ENCODE results near the gene VWA8.
"Not testable (repeated sequence)": the region's sequence is repeated elsewhere in the genome, so short reads cannot be mapped to it uniquely, and the experiment has no call there.

The VWA8 gene

DNA sequence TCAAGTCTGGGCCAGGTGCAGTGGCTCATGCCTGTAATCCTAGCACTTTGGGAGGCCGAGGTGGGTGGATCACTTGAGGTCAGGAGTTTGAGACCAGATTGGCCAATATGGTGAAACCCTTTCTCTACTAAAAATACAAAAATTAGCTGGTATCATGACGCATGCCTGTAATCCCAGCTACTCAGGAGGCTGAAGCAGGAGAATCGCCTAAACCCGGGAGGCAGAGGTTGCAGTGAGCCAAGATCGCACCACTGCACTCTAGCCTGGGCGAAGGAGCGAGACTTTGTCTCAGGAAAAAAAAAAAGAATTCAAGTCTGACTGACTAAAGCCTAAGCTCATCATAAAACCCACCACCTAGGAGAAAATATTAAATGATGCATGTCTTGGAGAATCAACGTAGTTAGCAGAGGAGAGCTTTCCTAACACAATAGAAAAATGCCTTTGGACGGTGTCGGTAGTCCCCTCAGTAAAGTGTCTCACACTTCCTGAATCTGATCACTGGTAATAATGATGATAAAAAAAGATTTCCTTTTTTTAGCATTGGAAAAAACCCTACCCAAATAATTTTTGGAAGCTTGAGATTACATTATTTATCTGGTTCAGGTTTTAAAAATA is 313.1 kb downstream of the VWA8 start:
- not testable (repeated sequence) for DNase-seq (ENCODE audit: low read depth, low spot score)

DNA sequence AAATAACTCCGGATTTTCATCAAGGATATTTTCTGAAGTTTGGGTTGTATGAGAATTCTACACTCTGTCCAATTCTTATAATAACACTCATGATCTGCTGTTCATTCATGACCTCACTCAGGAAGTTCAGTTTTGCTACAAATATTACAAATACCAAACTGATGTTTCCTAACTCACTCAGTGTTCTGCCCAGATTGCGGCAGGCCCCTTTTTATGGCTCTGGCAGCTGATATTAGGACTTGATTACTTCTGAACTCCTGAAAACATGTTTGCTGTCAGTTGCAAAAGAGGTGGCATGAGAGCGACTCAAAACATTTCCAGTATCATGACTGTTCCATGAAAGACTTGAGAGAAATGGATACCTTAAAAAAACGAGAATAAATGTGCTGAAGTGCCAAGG is 315.6 kb downstream of the VWA8 start:
- DNase-seq (ENCODE audit: low read depth, low spot score), result no peak

GRCh38 chr13:41644742-41645141 is 316.2 kb downstream of the VWA8 start:
- DNase-seq (ENCODE audit: low read depth, low spot score), result no peak

DNA sequence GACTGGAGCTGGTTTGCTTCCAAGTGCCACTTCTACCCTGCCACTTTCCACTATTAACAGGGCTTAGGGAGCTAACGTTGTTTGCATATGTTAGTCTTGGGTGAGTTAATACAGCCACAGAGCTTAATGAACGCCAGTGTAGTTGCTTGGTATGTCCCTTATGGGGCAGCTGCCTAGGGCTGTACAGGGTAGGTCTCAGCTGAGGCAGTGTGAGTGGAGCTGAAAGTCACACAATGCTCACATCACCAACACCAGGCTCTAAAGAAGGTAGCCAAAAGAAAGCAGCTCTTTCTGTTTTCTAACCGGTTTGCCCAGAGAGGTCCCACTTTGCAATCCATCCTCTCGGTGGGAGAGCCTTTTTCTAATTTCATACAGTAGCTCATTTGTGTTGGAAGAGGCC is 317.4 kb downstream of the VWA8 start:
- DNase-seq (ENCODE audit: low read depth, low spot score), result no peak

DNA sequence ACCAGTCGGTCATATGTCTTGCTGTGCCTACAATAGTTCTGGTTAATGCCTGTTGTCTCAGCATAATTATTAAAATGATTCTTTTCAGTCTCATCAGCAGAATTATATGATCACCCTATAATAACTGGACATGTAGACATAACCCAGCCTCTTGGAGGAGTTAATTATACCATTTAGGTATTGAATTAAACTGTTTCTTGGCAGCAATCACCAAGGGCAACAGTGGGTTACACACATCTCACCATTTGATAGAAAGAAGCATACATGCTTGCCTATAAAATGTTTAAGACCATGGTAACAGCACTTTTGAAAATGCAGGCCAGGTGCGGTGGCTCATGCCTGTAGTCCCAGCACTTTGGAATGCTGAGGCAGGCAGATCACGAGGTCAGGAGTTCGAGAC is 318.9 kb downstream of the VWA8 start:
- no peak for DNase-seq (ENCODE audit: low read depth, low spot score)

DNA sequence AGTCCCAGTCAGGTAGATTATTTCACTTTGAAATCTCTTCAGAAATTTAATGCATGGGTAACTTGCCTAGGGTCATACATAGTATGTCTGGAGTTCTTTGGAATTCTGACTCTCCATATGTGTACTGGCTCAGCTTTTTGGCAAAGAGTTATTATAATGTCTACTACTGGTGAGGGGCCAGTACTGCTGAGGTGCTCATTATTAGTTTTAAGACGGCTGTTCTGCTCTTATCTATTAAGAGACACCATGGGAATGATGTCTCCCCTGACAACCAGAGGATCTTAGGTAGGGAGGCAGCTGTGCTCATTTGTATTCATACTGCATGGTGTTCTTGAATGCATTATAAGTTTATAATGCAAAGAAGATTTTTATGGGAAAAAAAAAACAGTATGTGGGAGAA is 319.5 kb downstream of the VWA8 start:
- no peak for DNase-seq (ENCODE audit: low read depth, low spot score)

DNA sequence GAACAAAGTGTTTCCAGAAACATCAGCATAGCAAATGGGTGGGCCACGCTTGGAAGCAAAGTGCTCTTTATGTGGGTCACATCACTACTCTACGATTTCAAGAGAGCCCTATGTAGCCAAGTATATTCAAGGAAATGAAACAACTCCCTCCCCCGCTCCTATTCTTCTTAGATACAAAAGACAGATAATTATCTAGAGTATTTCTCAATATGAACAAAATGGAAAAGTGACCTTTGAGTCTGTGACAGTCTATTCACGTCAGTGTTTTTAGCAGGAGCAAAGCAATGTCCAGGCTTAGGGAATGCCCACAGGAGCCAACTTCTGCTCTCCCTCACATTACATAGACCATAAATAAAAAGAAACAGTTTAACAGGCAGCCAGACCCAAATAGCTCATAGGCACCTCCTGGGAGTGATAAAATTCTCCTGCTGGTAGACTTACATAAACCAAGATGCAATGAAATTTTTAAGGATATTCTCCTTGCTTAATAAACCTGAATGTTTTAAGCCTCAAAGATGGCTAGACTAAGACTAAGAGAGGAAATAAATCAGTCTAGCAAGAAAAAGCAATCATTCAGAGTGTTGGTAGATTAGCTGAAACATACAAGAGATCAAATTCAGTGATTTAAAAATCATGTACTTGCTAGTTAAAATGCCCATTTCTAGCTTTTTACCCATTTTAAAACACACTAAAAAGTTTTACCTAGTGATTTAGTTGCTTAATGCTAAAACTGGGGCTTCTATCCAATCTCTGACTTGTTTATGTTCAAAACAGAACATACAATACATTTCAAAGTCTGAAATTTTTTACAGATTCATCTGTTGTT is 320.7 kb downstream of the VWA8 start:
- DNase-seq (ENCODE audit: low read depth, low spot score), result no peak

DNA sequence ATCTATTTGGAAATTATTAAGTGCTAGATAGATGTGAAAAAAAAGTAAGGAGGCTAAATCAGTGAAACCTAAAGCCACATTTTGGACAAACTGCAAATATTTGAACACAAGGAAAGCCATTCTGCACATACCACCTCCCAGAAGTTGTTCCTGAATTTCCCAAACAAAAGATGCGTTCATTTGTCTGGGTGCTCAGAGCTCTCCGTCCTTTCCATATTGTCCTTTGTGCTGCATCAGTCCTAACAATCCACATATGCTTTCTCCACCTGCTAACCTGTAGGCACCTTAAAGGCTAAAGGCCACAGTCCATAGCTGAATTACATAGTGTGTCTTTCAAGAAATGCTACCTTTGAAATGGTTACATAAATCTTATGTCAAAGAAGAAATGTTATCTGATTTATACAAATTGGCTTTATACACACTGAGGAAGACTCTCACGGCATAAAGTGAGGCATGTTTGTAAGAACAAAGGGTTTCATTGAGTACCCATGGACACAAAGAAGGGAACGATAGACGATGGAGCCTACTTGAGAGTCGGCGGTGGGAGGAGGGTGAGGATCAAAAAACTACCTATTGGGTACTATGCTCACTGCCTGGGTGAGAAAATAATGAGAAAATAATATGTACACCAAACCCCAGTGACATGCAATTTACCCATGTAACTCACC is 321.5 kb downstream of the VWA8 start:
- no peak for DNase-seq (ENCODE audit: low read depth, low spot score)

GRCh38 chr13:41637586-41637985 is 323.3 kb downstream of the VWA8 start:
- DNase-seq (ENCODE audit: low read depth, low spot score), result no peak

DNA sequence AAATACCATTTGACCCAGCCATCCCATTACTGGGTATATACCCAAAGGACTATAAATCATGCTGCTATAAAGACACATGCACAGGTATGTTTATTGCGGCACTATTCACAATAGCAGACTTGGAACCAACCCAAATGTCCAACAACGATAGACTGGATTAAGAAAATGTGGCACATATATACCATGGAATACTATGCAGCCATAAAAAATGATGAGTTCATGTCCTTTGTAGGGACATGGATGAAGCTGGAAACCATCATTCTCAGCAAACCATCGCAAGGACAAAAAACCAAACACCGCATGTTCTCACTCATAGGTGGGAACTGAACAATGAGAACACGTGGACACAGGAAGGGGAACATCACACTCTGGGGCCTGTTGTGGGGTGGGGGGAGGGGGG is 323.9 kb downstream of the VWA8 start:
- not testable (repeated sequence) for DNase-seq (ENCODE audit: low read depth, low spot score)

DNA sequence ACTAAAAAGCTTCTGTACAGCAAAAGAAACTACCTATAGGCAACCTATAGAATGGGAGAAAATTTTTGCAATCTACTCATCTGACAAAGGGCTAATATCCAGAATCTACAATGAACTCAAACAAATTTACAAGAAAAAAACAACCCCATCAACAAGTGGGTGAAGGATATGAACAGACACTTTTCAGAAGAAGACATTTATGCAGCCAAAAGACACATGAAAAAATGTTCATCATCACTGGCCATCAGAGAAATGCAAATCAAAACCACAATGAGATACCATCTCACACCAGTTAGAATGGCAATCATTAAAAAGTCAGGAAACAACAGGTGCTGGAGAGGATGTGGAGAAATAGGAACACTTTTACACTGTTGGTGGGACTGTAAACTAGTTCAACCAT is 324.3 kb downstream of the VWA8 start:
- not testable (repeated sequence) for DNase-seq (ENCODE audit: low read depth, low spot score)

DNA sequence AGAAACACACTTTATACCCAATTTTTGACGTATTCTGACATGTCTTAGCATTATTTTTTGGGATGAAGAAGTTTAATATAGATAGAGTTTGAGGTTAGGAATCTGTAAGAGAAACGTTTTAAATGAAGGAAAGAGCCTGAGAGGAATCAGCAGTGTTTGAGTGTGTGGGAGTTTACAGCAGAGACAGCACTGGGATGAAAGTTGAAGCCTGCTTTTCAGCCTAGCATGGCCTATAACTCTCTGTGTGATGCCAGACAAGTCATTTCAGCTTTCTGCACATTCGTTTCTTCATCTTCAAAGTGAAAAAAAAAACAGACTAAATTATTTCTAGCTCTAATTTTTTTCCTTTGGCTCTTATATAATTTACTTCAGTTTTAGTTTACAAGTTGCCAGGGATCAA is 326.5 kb downstream of the VWA8 start:
- no peak for DNase-seq (ENCODE audit: low read depth, low spot score)

DNA sequence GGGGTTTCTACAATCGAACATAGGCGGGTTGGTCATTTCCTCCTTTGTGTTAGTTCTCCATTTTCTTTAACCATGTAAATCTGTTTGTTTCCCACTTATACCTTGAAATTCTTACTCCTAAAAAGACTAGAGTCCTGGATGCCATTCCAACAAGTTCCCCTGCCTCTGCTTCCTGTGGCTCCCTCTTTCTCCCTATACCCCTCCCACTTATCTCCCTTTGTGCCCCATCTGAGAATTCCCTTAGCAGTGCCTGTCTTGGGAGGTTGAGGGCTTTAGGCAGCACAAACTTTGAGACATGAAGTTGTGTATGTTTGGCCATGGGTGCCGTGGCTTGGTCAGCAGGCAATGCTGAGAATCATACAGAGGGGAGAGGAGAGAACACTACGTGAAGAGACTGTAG is 327.1 kb downstream of the VWA8 start:
- DNase-seq (ENCODE audit: low read depth, low spot score), result no peak

DNA sequence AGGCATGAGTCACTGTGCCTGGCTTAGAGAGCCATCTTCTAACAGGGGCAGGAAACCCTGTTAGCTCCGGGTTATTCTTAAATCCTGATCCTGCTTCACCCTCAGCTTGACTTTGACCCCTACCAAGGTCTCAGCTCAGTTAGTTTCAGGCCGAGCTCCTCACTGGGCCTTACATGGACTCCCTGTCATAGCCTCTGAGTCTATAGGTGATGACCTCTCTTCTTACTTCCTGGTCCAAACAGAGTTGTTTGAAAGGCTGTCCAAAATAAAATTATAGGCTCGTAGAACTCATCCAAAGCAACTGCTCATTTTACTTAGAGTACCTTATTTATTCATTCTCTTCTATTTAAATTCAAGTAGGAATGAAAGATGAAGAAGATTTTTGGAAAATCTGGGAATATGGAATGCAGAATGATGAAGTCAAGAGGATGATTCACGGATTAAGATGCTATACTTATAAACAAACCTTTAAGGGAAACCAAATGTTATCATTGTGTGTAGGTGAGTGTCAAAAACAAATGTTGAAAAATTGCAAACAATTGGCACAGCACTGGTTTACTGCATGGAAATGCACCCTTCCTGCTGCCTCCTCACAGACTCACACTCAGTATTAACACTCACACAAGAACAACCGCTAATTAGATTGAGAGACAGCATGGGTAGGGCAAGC is 329.5 kb downstream of the VWA8 start:
- DNase-seq (ENCODE audit: low read depth, low spot score), result no peak

DNA sequence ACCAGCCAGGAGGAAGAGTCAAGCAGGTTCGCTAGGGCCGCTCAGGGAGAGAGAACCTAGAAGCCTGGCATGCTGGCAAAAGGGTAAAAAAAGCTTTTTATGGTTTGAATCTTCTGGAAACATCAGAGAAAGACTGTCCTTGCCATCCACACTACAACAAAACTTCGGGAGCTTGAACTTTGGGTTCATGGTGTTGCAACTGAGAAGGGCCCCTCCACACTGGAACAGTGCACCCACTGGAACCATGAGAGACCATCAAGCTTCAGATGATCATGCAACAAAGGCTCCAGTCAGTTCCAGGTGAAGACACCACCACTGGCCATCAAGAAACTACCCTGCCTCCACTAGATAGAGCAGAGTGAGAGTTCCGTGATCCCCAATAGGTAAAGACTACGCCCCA is 333.5 kb downstream of the VWA8 start:
- no peak for DNase-seq (ENCODE audit: low read depth, low spot score)

- no peak for DNase-seq (ENCODE audit: low read depth, low spot score)
Observed at GRCh38 chr13:41624041-41624440, 336.9 kb downstream of the VWA8 start.

GRCh38 chr13:41622432-41623429 is 338.2 kb downstream of the VWA8 start:
- no peak for DNase-seq (ENCODE audit: low read depth, low spot score)

- no peak for DNase-seq (ENCODE audit: low read depth, low spot score)
Observed at GRCh38 chr13:41621716-41622431, 339.0 kb downstream of the VWA8 start.

DNA sequence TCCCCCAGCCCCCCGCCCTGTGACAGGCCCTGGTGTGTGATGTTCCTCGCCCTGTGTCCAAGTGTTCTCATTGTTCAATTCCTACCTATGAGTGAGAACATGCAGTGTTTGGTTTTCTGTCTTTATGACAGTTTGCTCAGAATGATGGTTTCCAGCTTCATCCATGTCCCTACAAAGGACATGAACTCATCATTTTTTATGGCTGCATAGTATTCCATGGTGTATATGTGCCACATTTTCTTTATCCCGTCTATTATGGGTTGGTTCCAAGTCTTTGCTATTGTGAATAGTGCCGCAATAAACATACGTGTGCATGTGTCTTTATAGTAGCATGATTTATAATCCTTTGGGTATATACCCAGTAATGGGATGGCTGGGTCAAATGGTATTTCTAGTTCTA is 343.3 kb downstream of the VWA8 start:
- DNase-seq (ENCODE audit: low read depth, low spot score), result not testable (repeated sequence)

DNA sequence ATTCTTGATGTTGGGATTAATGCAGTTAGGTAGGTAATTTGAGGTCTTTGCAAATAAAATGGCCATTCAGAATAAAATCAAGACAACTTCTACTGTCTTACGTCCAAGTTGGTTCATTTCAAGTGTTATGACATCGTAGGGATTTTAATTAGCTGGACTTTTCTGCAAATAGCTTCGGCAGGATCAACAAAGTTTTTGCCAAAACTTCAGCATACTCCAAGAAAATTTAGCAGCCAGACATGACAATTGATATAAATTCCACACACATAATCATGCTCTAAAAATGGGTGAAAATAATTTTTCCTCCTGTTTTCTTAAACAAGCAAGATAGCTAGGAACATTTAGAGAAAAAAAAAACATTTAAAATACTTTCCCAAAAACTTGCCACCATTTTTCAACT is 344.8 kb downstream of the VWA8 start:
- no peak for DNase-seq (ENCODE audit: low read depth, low spot score)

DNA sequence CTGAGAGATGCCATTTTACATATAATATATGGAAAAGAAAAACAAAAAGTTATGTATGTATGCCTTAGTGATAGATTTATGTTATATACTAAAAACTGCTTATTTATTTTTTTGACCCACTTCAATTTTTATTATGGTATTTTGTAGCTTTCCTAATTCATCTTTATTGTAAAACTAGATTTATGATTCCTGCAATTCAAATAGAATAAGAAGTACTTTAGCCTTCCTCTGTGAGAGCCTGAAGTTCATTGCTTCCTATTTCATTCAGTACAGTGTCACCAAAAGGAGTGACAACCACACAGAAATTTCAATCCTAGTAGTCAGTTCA is 345.4 kb downstream of the VWA8 start:
- DNase-seq (ENCODE audit: low read depth, low spot score), result no peak

Data from activated naive CD8-positive, alpha-beta T cell treated with anti-CD3 and anti-CD28 coated beads, Interleukin-2, amount 50 U/mL, for 16 hours (primary cell).